Stimulated activated naive B cell treated with anti-CD40 and anti-IgM and Interleukin-4, amounts not matched to agents 10 μg/mL and 1 μg/mL and 100 μg/mL, for 72 hours (primary cell): ENCODE measurements around the gene AHNAK.

Source experiments
- ATAC-seq, 2 donors: fragments of 150-1000 bp; cut with Tn5 transposase; replicated peaks; 2 replicates each; pipeline ENCODE4 v1.10.0; 2021; ENCODE audit warnings: moderate library complexity in 1 of 2
- DNase-seq: peaks from one replicate; pipeline ENCODE4 v3.0.0; 2021
- H3K27ac Mint-ChIP-seq: one replicate; pipeline ENCODE4 v1.8.0; 2022; ENCODE audit warnings: mild to moderate bottlenecking, mixed read lengths
- H3K27me3 Mint-ChIP-seq, 2 donors: one replicate each; pipeline ENCODE4 v1.8.0; 2022; ENCODE audit warnings: mixed read lengths in 2 of 2
- H3K36me3 Mint-ChIP-seq, 2 donors: one replicate each; pipeline ENCODE4 v1.8.0; 2022; ENCODE audit warnings: mixed read lengths in 2 of 2, mild to moderate bottlenecking in 1 of 2
- H3K4me1 Mint-ChIP-seq, 2 donors: one replicate each; pipeline ENCODE4 v1.8.0; 2022; ENCODE audit warnings: mixed read lengths in 2 of 2, mild to moderate bottlenecking in 1 of 2
- H3K4me3 Mint-ChIP-seq, 2 donors: one replicate each; pipeline ENCODE4 v1.8.0; 2022; ENCODE audit warnings: mild to moderate bottlenecking in 2 of 2, mixed read lengths in 2 of 2, moderate library complexity in 1 of 2
- H3K9me3 Mint-ChIP-seq, 2 donors: one replicate each; pipeline ENCODE4 v1.8.0; 2022; ENCODE audit warnings: mixed read lengths in 2 of 2, mild to moderate bottlenecking in 1 of 2

Gene AHNAK

DNA sequence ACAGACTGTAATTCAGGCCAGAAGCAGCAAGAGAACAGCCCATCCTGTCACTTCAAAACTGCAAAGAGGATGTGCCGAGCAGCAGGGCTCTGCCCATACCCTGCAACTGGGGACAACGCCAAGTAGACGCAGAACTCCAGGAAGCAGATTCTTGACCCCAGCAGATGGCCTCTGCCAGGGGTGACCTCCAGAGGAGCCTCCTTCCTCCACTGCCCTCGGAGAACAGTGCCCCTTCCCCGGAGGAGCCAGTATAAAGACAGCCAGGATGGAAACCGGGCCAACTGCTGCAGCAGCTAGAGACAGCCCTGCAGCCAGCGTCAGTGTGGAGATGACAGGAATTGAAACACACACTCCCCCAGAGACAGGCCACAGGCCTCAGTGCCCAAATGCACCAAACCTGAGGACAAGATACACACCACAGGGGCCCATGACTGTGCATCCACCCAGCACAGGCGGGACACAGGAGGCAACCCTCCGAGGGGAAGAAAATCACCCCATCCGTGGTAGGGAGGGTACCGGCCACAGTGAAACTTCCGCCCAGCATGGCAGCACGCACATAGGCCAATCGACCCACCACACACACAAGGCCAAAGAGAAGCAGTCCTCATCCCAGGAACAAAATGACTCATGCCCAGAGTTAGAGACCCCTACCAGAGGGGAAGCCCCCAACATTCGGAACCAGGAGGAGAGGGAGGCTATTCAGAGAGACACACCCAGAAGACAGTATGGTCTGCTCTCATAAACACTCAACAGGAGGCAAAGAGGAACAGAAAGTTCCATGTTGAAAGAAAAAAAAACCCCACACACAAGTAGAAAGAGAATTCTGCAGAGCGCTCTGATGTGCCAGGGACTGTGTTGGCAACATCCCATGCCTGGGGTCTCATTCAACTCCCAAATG is 5.6 kb downstream of the AHNAK start:
- ATAC-seq (peak; percentile 79 to 82), DNase-seq (peak; percentile 88)
- Mint-ChIP-seq H3K9me3 (no peaks in the 10 kb centered on the region), H3K4me3 (peak overlapping the region; percentile 97 to 98), H3K4me1 (peaks cover 62 to 83% of the 10 kb centered on the region in 2 donors), H3K27ac (peak overlapping the region; percentile 97), H3K27me3 (no peaks in the 10 kb centered on the region), H3K36me3 (peaks cover 19 to 30% of the 10 kb centered on the region in 2 donors)

DNA sequence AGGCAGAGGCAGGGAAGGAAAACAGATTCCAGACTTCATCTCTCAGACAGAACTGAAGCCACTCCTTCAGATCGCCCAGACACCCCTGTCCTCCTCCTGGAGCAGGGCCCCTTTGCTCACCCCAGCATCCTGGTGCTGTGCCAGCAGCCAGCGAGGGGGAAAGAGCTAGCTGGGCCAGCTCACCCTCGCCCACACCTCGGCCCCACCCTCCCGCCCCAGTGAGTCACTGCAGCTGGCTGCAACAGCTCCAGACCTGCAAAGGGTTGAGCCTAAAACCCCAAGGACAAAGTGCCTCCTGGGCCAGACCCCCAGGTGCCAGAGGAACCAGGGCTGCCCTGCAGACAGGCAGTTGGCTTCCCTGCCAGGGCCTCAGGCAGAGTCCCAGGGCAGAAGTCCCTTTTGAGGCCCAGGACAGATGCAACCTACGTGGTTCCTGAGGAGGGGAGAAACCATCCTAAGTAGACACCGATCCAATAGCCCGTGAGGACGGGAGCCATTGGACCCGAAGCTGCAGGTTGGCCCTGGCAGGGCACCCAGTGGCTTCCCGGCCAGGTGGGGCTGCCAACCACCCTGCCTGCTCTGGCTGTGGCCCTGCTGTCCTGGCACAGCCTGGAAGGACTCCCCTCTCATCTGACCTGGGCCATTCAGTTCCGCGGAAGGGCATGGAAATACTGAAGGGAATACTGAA is 7.2 kb downstream of the AHNAK start:
- Mint-ChIP-seq H3K27ac (peak overlapping the region; percentile 51), H3K27me3 (no peaks in the 10 kb centered on the region), H3K4me3 (peak overlapping the region; percentile 48 to 50), H3K36me3 (peaks cover 27 to 31% of the 10 kb centered on the region in 2 donors), H3K9me3 (no peaks in the 10 kb centered on the region), H3K4me1 (peaks cover 56 to 79% of the 10 kb centered on the region in 2 donors)
- ATAC-seq (no peak), DNase-seq (no peak)

DNA sequence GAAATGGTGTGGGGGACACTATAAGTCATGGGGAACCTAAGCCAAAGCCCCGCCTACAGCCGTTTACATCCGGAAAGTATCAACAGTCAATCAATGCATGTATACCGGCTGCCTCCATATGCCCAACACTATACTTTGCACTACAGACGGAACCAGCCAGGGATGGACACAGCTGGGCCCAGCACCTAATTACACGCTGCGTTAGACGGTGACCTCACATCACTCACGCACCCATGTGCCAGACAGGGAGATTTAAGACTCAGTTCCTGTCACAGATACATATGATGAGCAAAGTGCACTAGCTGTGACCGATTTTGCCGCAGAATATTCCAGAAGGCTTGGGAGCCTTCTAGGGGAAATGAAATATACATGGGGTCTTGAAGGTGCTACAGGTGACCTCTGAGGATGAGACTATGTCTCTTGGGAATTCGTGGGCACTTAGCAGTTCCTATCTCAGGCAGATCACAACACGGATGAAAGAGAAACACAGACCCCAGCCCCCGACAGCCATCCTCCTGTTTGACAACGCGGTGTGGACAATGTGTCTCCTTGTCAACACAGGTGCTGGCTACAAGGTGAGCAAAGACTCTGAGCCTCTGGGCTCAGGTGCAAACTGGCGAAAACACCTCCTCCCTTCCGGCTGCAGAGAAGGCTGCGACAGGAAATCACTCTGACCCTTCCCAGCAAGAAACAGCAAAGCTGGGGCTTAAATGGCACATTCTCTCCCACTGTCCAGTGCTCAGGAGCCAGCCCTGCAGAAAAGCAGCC is 8.0 kb downstream of the AHNAK start:
- H3K27ac Mint-ChIP-seq = peak overlapping the region; percentile 51

DNA sequence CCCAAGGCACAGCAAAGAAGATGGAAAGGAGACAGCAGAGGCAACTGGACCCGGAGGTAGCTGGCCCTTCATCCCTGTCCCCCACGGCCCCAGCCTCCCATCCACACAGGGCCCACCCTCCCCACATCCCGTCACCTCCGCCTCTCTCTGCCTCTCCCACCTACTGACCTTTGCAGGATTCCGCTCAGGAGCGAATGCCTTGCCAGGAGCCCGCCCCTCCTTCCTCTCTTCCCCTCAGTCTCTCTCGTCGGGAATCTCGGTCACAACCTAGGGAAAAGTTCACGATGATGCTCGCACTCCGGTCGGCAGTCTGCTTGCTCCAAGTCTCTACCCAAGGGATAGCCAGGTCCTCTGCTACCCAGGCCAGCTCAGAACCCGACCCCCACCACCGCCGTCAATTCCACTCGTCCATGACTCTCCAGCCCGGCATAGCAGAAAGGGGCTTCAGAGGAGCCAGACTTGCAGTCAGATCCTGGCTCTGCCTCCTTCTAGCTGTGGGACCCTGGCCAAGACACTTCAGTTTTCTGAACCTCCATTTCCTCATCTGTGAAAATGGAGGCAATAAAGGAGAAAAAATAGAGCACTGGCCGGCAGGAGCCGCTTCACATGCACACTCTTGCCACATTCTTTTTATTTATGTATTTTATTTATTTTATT is 10.2 kb downstream of the AHNAK start:
- DNase-seq (no peak), ATAC-seq (no peak)
- H3K27ac Mint-ChIP-seq = peak overlapping the region; percentile 65
- no peak overlapping the region for H3K4me3 Mint-ChIP-seq
- no peaks in the 10 kb centered on the region for H3K9me3 Mint-ChIP-seq
- H3K36me3 Mint-ChIP-seq = peaks cover 49 to 50% of the 10 kb centered on the region in 2 donors
- peaks cover 32 to 50% of the 10 kb centered on the region in 2 donors for H3K4me1 Mint-ChIP-seq
- no peaks in the 10 kb centered on the region for H3K27me3 Mint-ChIP-seq

More for the DNA sequence above, 8.0 kb downstream of the AHNAK start:
- H3K4me3 Mint-ChIP-seq = peak overlapping the region; percentile 48 to 50
- no peak for ATAC-seq
- no peaks in the 10 kb centered on the region for H3K9me3 Mint-ChIP-seq
- no peak for DNase-seq
- peaks cover 29 to 31% of the 10 kb centered on the region in 2 donors for H3K36me3 Mint-ChIP-seq
- H3K27me3 Mint-ChIP-seq = no peaks in the 10 kb centered on the region
- H3K4me1 Mint-ChIP-seq = peaks cover 51 to 72% of the 10 kb centered on the region in 2 donors

GRCh38 chr11:62535802-62536201 is 10.8 kb downstream of the AHNAK start:
- no peaks in the 10 kb centered on the region for H3K9me3 Mint-ChIP-seq
- no peak overlapping the region for H3K4me3 Mint-ChIP-seq
- H3K4me1 Mint-ChIP-seq = peaks cover 26 to 43% of the 10 kb centered on the region in 2 donors
- no peak overlapping the region for H3K27ac Mint-ChIP-seq
- no peaks in the 10 kb centered on the region for H3K27me3 Mint-ChIP-seq
- H3K36me3 Mint-ChIP-seq = peaks cover 51 to 56% of the 10 kb centered on the region in 2 donors
- DNase-seq (no peak), ATAC-seq (no peak)

- Mint-ChIP-seq H3K27me3 (no peaks in the 10 kb centered on the region), H3K9me3 (no peaks in the 10 kb centered on the region), H3K4me1 (peaks cover 20 to 40% of the 10 kb centered on the region in 2 donors), H3K4me3 (no peak overlapping the region), H3K27ac (no peak overlapping the region), H3K36me3 (peaks cover 54 to 65% of the 10 kb centered on the region in 2 donors)
- ATAC-seq (no peak), DNase-seq (no peak)
Measured at GRCh38 chr11:62534779-62535545, 11.6 kb downstream of the AHNAK start.

- DNase-seq = no peak
- ATAC-seq = no peak
- peaks cover 8 to 12% of the 10 kb centered on the region in 2 donors for H3K4me1 Mint-ChIP-seq
- H3K9me3 Mint-ChIP-seq = no peaks in the 10 kb centered on the region
- H3K4me3 Mint-ChIP-seq = no peak overlapping the region
- H3K36me3 Mint-ChIP-seq = peaks cover 76 to 87% of the 10 kb centered on the region in 2 donors
- H3K27ac Mint-ChIP-seq = no peak overlapping the region
- H3K27me3 Mint-ChIP-seq = no peaks in the 10 kb centered on the region
Measured at GRCh38 chr11:62532096-62532495, 14.5 kb downstream of the AHNAK start.

GRCh38 chr11:62516736-62517371 is 29.8 kb downstream of the AHNAK start:
- ATAC-seq (no peak), DNase-seq (no peak)
- Mint-ChIP-seq H3K27ac (no peak overlapping the region), H3K4me3 (no peak overlapping the region), H3K9me3 (no peaks in the 10 kb centered on the region), H3K27me3 (no peaks in the 10 kb centered on the region), H3K4me1 (peaks cover 18 to 39% of the 10 kb centered on the region in 2 donors), H3K36me3 (peaks cover 44 to 54% of the 10 kb centered on the region in 2 donors)

- Mint-ChIP-seq H3K27me3 (no peaks in the 10 kb centered on the region), H3K4me3 (no peak overlapping the region), H3K9me3 (no peaks in the 10 kb centered on the region), H3K36me3 (peaks cover 30 to 39% of the 10 kb centered on the region in 2 donors), H3K4me1 (peaks cover 18 to 39% of the 10 kb centered on the region in 2 donors), H3K27ac (peak overlapping the region; percentile 52)
- DNase-seq (peak; percentile 46), ATAC-seq (peak; percentile 97 to 98)
Measured at GRCh38 chr11:62514151-62514550, 32.5 kb downstream of the AHNAK start.

- H3K4me1 Mint-ChIP-seq = peaks cover 21 to 44% of the 10 kb centered on the region in 2 donors
- DNase-seq (no peak), ATAC-seq (no peak)
- H3K27ac Mint-ChIP-seq = no peak overlapping the region
- H3K27me3 Mint-ChIP-seq = no peaks in the 10 kb centered on the region
- H3K36me3 Mint-ChIP-seq = peaks cover 24 to 37% of the 10 kb centered on the region in 2 donors
- no peaks in the 10 kb centered on the region for H3K9me3 Mint-ChIP-seq
- no peak overlapping the region for H3K4me3 Mint-ChIP-seq
Measured at GRCh38 chr11:62513626-62514025, 33.0 kb downstream of the AHNAK start.

GRCh38 chr11:62512961-62513360 is 33.6 kb downstream of the AHNAK start:
- ATAC-seq = no peak
- Mint-ChIP-seq H3K36me3 (peaks cover 19 to 32% of the 10 kb centered on the region in 2 donors), H3K9me3 (no peaks in the 10 kb centered on the region), H3K27ac (no peak overlapping the region), H3K4me3 (no peak overlapping the region), H3K4me1 (peaks cover 23 to 46% of the 10 kb centered on the region in 2 donors), H3K27me3 (no peaks in the 10 kb centered on the region)
- no peak for DNase-seq

- no peaks in the 10 kb centered on the region for H3K9me3 Mint-ChIP-seq
- ATAC-seq (peak; percentile 80 to 93), DNase-seq (peak; percentile 12)
- H3K4me3 Mint-ChIP-seq = no peak overlapping the region
- H3K27ac Mint-ChIP-seq = peak overlapping the region; percentile 77
- peaks cover 4 to 32% of the 10 kb centered on the region in 2 donors for H3K27me3 Mint-ChIP-seq
- peaks cover 13 to 23% of the 10 kb centered on the region in 2 donors for H3K4me1 Mint-ChIP-seq
- peaks cover 1 to 3% of the 10 kb centered on the region in 2 donors for H3K36me3 Mint-ChIP-seq
Measured at GRCh38 chr11:62508336-62509058, 38.1 kb downstream of the AHNAK start.
